Stimulated activated CD8-positive, alpha-beta memory T cell treated with anti-CD3 and anti-CD28 coated beads, Interleukin-15, amount 100 ng/mL, for 4 hours (primary cell): ENCODE data around the gene ARHGEF12.

Experiments used
- DNase-seq, 2 donors: peaks; one replicate each; pipeline ENCODE4 v3.0.0-alpha.2; 2020; ENCODE audit warnings: low read depth in 2 of 2

The ARHGEF12 gene

DNA sequence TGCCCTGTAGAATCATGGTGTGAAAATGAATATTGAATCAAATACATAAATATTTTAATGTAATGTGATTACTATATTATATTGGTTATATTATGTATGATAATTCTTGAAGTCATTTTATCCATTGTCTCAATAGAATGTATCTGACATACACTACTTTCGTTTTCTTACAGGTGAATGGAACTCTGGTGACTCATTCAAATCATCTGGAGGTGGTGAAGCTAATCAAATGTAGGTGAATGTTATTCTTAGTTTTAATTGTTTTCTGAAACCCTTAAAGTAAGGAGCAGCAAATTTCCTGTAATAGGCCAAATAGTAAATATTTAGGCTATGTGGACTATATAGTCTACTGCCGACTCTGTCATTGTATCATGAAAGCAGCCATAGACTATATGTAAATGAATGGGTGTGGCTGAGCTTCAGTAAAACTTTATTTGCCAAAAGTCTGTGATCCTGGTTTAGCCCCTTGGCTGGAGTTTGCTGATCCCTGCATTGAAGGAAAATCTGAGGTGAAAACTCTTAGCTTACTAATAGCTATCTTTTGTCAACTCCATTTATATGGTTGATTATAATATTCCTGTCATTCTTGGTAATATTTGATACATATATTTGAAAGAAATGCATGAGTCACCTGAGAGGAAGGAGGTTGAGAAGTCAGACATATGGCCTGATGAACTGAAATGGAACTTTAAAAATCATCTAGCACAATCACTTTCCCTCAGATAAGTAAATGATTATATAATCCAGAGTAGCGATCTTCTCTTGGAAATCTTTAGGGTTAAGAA is 88.2 kb downstream of the ARHGEF12 start:
- DNase-seq, result no peak

GRCh38 chr11:120424970-120425332 is 88.7 kb downstream of the ARHGEF12 start:
- DNase-seq, result no peak

- DNase-seq, result no peak
These were observed 89.3 kb downstream of the ARHGEF12 start for GRCh38 chr11:120425527-120425926.

- DNase-seq, result no peak
These were observed 93.9 kb downstream of the ARHGEF12 start for GRCh38 chr11:120430146-120430545.

GRCh38 chr11:120431633-120432032 is 95.4 kb downstream of the ARHGEF12 start:
- DNase-seq, result no peak

DNA sequence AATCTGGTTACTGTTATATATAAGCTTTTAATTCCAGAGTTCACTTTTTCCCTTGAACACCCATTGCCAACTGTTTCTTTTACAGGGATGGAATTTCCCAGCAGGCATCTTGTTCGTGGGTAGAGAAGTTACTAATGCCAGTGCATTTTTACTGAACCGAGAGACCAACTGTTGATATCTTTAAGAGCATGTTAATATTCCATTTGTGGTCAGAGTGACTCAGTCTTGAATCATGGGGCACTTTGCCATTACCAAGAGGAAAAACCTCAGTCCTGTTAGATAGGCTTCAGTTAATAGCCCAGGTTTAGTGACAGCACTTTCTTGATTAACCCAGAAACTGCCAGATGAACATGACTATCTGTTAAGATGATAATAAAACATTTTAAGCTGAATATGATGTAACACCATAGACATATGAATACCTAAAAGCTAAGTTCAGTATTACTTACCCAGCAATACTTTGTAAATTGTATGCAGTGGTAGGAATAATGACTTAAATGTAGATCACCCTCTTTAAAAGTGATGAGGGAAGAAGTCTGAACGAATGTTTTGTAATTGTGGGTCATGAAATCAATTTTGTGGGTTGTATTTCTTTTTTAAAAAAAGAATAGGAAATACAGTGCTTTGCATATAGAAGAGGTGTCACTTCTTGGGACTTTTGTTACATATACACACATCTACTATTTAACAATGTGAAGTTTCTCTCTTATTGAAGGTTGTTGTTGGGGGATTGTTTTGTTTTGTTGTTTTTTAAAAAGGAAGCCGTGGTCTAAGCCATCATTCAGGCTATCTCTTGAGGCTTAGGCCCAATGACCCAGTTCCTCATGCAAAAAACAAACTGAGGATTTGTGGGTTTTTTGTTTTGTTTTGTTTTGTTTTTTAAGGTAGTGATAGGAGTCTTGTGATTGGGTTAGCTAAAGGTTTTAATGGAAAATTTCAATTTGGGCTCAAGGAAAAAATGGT is 96.1 kb downstream of the ARHGEF12 start:
- DNase-seq, result no peak

GRCh38 chr11:120441592-120441991 is 105.4 kb downstream of the ARHGEF12 start:
- no peak for DNase-seq

- no peak for DNase-seq
These were observed 105.8 kb downstream of the ARHGEF12 start for GRCh38 chr11:120442031-120442430.

DNA sequence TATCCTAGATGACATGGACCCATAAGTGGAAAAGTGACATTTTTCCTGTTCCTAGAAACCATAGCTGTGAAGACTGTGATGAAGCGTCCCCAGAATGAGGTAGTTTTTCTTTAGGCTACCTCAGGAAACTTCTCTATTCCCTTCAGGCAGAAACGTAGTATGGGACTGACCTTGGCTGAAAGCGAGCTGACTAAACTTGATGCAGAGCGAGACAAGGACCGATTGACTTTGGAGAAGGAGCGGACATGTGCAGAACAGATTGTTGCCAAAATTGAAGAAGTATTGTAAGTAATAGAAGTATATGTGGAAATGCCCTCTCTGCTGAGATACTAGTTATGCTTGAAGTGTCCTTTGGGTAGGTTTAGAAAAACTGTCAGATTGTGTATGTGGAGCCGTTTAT is 110.6 kb downstream of the ARHGEF12 start:
- DNase-seq, result no peak

DNA sequence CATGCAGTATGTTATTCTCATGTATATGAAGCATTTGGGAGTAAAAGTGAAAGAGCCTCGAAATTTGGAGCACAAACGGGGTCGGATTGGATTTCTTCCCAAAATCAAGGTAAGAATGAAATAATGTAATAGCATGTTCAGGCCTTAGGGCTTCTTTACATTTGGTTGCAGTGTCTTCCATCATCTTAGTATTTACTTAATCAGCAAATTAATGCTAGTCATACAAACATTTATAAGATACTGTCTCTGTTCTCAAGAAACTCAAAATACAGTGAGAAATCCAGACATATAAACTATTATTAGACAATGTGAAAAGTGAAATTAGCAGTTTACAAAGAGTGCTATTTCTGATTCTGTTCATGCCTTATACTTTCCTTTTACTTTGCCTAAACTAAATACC is 112.0 kb downstream of the ARHGEF12 start:
- DNase-seq, result no peak

DNA sequence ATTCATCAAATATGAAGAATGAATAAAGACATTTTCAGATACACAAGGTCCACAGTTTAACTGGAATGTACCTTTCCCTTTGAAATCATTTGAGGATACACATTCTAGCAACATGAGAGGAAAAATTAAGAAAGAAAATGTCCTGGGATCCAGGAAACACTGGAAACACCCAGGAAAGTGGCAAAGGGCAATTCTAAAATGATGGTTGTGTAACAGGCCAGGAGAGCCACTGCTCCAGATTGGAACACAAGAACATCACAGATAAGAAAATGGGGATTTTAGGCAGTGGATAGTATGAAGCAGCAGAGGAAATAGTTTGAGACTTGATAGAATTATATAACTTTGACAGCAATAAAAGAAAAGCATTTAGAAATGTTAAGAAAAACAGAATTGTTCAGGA is 119.3 kb downstream of the ARHGEF12 start:
- DNase-seq, result no peak

DNA sequence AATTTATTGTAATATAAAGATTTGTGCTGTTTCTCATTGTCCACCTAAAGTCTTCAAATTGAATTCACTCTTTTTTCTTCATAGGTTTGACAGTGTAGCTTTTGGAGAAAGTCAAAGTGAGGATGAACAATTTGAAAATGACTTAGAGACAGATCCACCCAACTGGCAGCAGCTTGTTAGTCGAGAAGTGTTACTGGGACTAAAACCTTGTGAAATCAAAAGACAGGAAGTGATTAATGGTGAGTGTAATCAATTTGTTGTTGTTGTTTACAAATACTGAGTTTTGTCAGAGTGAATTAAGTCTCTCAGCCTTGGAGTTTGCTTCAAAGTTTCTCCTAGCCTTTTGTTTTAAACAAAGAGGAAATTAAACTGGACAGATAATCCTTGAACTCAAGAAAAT is 121.8 kb downstream of the ARHGEF12 start:
- DNase-seq, result no peak

GRCh38 chr11:120462825-120463224 is 126.6 kb downstream of the ARHGEF12 start:
- no peak for DNase-seq

DNA sequence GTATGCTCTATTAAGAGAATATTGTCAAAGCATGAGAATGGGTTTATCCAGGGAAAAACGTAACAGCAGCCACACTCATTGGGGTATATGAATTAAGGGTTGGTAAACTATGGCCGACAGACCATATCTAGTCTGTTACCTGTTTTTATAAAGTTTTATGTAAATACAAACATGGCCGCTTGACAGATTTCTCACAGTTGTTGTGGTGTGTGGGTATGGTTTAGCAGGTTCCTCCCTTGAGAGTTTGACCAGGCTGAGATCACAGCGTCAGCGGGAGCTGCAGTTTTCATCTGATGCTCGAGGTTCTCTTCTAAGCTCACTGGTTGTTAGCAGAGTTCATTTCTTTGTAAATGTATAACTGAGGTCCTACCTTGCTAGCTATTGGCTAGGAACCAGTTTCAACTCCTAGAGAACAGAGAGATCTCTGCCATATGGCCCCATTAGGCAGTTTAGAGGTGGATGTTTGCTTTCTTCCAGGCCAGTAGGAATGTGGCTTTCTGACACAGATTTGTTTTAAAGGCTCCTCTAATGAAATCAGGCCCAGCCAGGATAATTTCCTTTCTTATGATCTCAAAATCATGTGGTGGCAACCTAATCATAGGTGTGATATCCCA is 129.8 kb downstream of the ARHGEF12 start:
- no peak for DNase-seq

DNA sequence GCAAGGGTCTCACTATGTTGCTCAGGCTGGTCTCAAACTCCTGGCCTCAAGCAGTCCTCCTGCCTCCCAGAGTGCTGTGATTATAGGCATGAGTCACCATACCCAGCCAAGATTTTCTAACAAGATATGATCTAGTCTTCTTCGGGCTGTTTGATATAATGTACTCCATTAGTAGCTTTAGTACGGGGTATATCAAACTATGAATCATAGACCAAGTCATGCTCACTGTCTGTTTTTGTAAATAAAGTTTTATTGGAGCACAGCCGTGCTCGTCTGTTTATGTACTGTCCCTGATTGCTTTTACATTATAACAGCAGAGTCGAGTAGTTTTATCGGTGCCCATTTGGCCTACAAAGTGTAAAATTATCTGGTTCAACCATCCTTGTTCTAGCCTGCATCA is 131.4 kb downstream of the ARHGEF12 start:
- DNase-seq, result no peak

GRCh38 chr11:120471131-120471530 is 134.9 kb downstream of the ARHGEF12 start:
- DNase-seq, result no peak

- DNase-seq, result no peak
These were observed 135.8 kb downstream of the ARHGEF12 start for GRCh38 chr11:120471994-120472393.

DNA sequence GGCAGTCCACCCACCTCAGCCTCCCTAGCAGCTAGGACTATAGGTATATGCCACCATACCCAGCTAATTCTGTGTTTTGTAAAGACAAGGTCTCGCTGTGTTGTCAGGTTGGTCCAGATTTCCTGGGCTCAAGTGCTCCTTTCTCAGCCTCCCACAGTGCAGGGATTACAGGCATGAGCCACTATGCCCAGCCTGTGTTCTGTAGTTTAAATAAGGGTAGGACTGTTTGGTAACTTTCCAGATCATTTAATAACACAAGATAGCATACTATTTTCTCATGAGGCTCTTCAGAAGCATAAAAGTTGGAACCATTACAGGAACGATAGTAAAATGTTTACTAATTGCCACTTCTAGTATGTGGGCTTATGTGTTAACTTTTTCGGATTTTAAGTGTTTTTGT is 137.3 kb downstream of the ARHGEF12 start:
- DNase-seq, result no peak

GRCh38 chr11:120482149-120482548 is 145.9 kb downstream of the ARHGEF12 start:
- DNase-seq, result no peak

DNA sequence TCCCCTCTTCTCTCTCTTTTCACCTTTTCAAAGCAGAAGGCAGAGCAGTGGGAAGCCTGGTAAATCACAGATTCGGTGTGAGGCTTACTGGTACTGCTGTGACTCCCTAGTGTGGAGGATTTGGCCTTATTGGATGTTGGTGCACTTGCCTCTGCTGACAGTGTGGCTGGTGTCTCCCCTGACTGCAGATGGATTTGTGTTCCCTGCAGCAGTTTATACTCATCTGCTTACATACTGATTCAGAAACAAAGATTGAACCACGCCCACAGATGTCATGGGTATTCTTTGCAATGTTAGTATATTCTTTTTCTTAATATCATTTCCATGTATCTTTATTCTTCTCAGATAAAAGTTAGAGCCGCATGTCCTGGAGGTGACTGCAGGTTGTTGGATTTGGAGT is 148.5 kb downstream of the ARHGEF12 start:
- no peak for DNase-seq

GRCh38 chr11:120486138-120486537 is 149.9 kb downstream of the ARHGEF12 start:
- no peak for DNase-seq

DNA sequence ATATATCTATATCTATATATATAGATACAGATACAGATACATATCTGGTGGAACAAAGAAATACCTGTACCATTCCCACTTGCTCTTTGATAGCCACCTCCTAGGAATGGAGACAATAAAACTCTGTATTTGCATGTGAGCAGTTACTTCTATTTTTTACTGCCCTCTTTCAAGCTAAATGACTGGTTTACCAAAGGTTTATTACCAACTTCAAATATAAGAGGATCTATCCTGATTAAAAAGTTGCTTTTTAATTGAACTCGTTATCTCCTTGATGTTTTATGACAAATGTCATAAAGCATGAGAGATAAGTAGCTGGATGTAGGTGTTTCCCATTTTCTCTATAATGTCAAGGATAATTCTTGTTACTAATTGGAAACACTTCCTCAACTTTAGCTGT is 153.6 kb downstream of the ARHGEF12 start:
- DNase-seq, result no peak

- no peak for DNase-seq
These were observed 156.3 kb downstream of the ARHGEF12 start for GRCh38 chr11:120492486-120492885.
